HCT116 (cell line): ENCODE data around the gene RNF220.

Source experiments
- CTCF ChIP-seq, 3 experiments: fragments of 200-600 bp in 1 of 3; sonication (generic) in 1 of 3; IDR thresholded peaks in 2 of 3; conservative IDR thresholded peaks in 1 of 3; 2 replicates each; pipeline ENCODE4 v1.5.1; 2012 to 2017; ENCODE audit warnings: low read depth in 2 of 3, low read length in 2 of 3, antibody characterized with exemption in 1 of 3, borderline replicate concordance in 1 of 3, control low read depth in 1 of 3, mild to moderate bottlenecking in 1 of 3, mixed read lengths in 1 of 3, mixed run types in 1 of 3, moderate library complexity in 1 of 3; ENCODE audit not compliant: insufficient read depth in 1 of 3
- EZH2 ChIP-seq: fragments of 200-600 bp; sonication (generic); IDR thresholded peaks from 2 replicates; pipeline ENCODE4 v1.6.1; 2017; ENCODE audit warnings: antibody characterized with exemption, mixed run types
- FOSL1 ChIP-seq: IDR thresholded peaks from 2 replicates; pipeline ENCODE4 v1.6.1; 2012; ENCODE audit warnings: low read depth
- MAX ChIP-seq: IDR thresholded peaks from 2 replicates; pipeline ENCODE4 v1.6.1; 2012
- POLR2A ChIP-seq: IDR thresholded peaks from 2 replicates; pipeline ENCODE4 v1.7.0; 2011; ENCODE audit warnings: borderline replicate concordance; ENCODE audit not compliant: insufficient read depth, insufficient read length; ENCODE audit errors: extremely low read depth
- POLR2AphosphoS5 ChIP-seq: IDR thresholded peaks from 2 replicates; pipeline ENCODE4 v1.6.1; 2011; ENCODE audit warnings: mild to moderate bottlenecking, low read depth, low read length, moderate library complexity
- REST ChIP-seq: IDR thresholded peaks from 2 replicates; pipeline ENCODE4 v1.6.1; 2012; ENCODE audit warnings: low read depth

- TF ChIP-seq POLR2A (no peak), CTCF (IDR thresholded peaks at IDR 0.05 in 2 of 3, conservative IDR thresholded peaks at IDR 0.05 in 1 of 3; ENCODE audit: borderline replicate concordance in 1 of 3, insufficient read depth in 1 of 3, low read depth in 2 of 3, low read length in 2 of 3) (peak in 2 of 3 experiments; percentile 28 to 36; a peak in 4 of 6 replicates), POLR2AphosphoS5 (no peak), REST (no peak), EZH2 (no peak), MAX (no peak; the same call in 1 of the 2 replicates), FOSL1 (no peak)
Measured at GRCh38 chr1:44553127-44553758, 148.2 kb downstream of the RNF220 start.
